ENCODE results near the gene NUBPL.
"Not testable (repeated sequence)": the region's sequence is repeated elsewhere in the genome, so short reads cannot be mapped to it uniquely, and the experiment has no call there.

The NUBPL gene

GRCh38 chr14:31828946-31829868 is 268.0 kb downstream of the NUBPL start:
- Histone ChIP-seq H3K4me1 (ENCODE audit: control insufficient read depth, insufficient read depth, low read length) (no peaks in the 10 kb centered on the region), H3K9me3 (ENCODE audit: control insufficient read depth, insufficient read depth, low read length) (no peaks in the 10 kb centered on the region), H3K27me3 (ENCODE audit: control insufficient read depth, insufficient read depth, low read length) (no peaks in the 10 kb centered on the region), H3K36me3 (ENCODE audit: control insufficient read depth, insufficient read depth, low read length) (no peaks in the 10 kb centered on the region), H3K4me3 (ENCODE audit: low read depth, low read length) (no peak overlapping the region), H3K9ac (ENCODE audit: low read depth, low read length) (no peak overlapping the region)

GRCh38 chr14:31834616-31835015 is 273.4 kb downstream of the NUBPL start:
- Histone ChIP-seq H3K9ac (ENCODE audit: low read depth, low read length) (no peak overlapping the region), H3K27me3 (ENCODE audit: control insufficient read depth, insufficient read depth, low read length) (no peaks in the 10 kb centered on the region), H3K9me3 (ENCODE audit: control insufficient read depth, insufficient read depth, low read length) (no peaks in the 10 kb centered on the region), H3K4me3 (ENCODE audit: low read depth, low read length) (no peak overlapping the region), H3K4me1 (ENCODE audit: control insufficient read depth, insufficient read depth, low read length) (no peaks in the 10 kb centered on the region), H3K36me3 (ENCODE audit: control insufficient read depth, insufficient read depth, low read length) (no peaks in the 10 kb centered on the region)

- no peaks in the 10 kb centered on the region for H3K9me3 ChIP-seq (ENCODE audit: control insufficient read depth, insufficient read depth, low read length)
- H3K36me3 ChIP-seq (ENCODE audit: control insufficient read depth, insufficient read depth, low read length), result no peaks in the 10 kb centered on the region
- no peaks in the 10 kb centered on the region for H3K27me3 ChIP-seq (ENCODE audit: control insufficient read depth, insufficient read depth, low read length)
- H3K4me3 ChIP-seq (ENCODE audit: low read depth, low read length), result no peak overlapping the region
- H3K9ac ChIP-seq (ENCODE audit: low read depth, low read length), result no peak overlapping the region
- H3K4me1 ChIP-seq (ENCODE audit: control insufficient read depth, insufficient read depth, low read length), result no peaks in the 10 kb centered on the region
These were observed 273.8 kb downstream of the NUBPL start for GRCh38 chr14:31835049-31835448.

- Histone ChIP-seq H3K27me3 (ENCODE audit: control insufficient read depth, insufficient read depth, low read length) (no peaks in the 10 kb centered on the region), H3K9ac (ENCODE audit: low read depth, low read length) (no peak overlapping the region), H3K4me1 (ENCODE audit: control insufficient read depth, insufficient read depth, low read length) (no peaks in the 10 kb centered on the region), H3K9me3 (ENCODE audit: control insufficient read depth, insufficient read depth, low read length) (no peaks in the 10 kb centered on the region), H3K4me3 (ENCODE audit: low read depth, low read length) (no peak overlapping the region), H3K36me3 (ENCODE audit: control insufficient read depth, insufficient read depth, low read length) (no peaks in the 10 kb centered on the region)
These were observed 275.8 kb downstream of the NUBPL start for GRCh38 chr14:31837031-31837430.

GRCh38 chr14:31842899-31843298 is 281.7 kb downstream of the NUBPL start:
- Histone ChIP-seq H3K9me3 (ENCODE audit: control insufficient read depth, insufficient read depth, low read length) (no peaks in the 10 kb centered on the region), H3K9ac (ENCODE audit: low read depth, low read length) (no peak overlapping the region), H3K4me1 (ENCODE audit: control insufficient read depth, insufficient read depth, low read length) (no peaks in the 10 kb centered on the region), H3K27me3 (ENCODE audit: control insufficient read depth, insufficient read depth, low read length) (no peaks in the 10 kb centered on the region), H3K36me3 (ENCODE audit: control insufficient read depth, insufficient read depth, low read length) (no peaks in the 10 kb centered on the region), H3K4me3 (ENCODE audit: low read depth, low read length) (no peak overlapping the region)

- Histone ChIP-seq H3K27me3 (ENCODE audit: control insufficient read depth, insufficient read depth, low read length) (no peaks in the 10 kb centered on the region), H3K4me1 (ENCODE audit: control insufficient read depth, insufficient read depth, low read length) (no peaks in the 10 kb centered on the region), H3K4me3 (ENCODE audit: low read depth, low read length) (no peak overlapping the region), H3K9ac (ENCODE audit: low read depth, low read length) (no peak overlapping the region), H3K9me3 (ENCODE audit: control insufficient read depth, insufficient read depth, low read length) (no peaks in the 10 kb centered on the region), H3K36me3 (ENCODE audit: control insufficient read depth, insufficient read depth, low read length) (no peaks in the 10 kb centered on the region)
These were observed 282.3 kb downstream of the NUBPL start for GRCh38 chr14:31843361-31844091.

GRCh38 chr14:31854508-31855075 is 293.4 kb downstream of the NUBPL start:
- H3K9me3 ChIP-seq (ENCODE audit: control insufficient read depth, insufficient read depth, low read length), result no peaks in the 10 kb centered on the region

GRCh38 chr14:31855262-31855661 is 294.1 kb downstream of the NUBPL start:
- no peaks in the 10 kb centered on the region for H3K9me3 ChIP-seq (ENCODE audit: control insufficient read depth, insufficient read depth, low read length)
- H3K9ac ChIP-seq (ENCODE audit: low read depth, low read length), result no peak overlapping the region
- no peak overlapping the region for H3K4me3 ChIP-seq (ENCODE audit: low read depth, low read length)
- H3K27me3 ChIP-seq (ENCODE audit: control insufficient read depth, insufficient read depth, low read length), result no peaks in the 10 kb centered on the region
- H3K36me3 ChIP-seq (ENCODE audit: control insufficient read depth, insufficient read depth, low read length), result no peaks in the 10 kb centered on the region
- H3K4me1 ChIP-seq (ENCODE audit: control insufficient read depth, insufficient read depth, low read length), result no peaks in the 10 kb centered on the region

More at GRCh38 chr14:31854508-31855075, 293.4 kb downstream of the NUBPL start:
- H3K27me3 ChIP-seq (ENCODE audit: control insufficient read depth, insufficient read depth, low read length), result no peaks in the 10 kb centered on the region
- no peak overlapping the region for H3K9ac ChIP-seq (ENCODE audit: low read depth, low read length)
- H3K4me3 ChIP-seq (ENCODE audit: low read depth, low read length), result no peak overlapping the region
- no peaks in the 10 kb centered on the region for H3K4me1 ChIP-seq (ENCODE audit: control insufficient read depth, insufficient read depth, low read length)
- no peaks in the 10 kb centered on the region for H3K36me3 ChIP-seq (ENCODE audit: control insufficient read depth, insufficient read depth, low read length)

- not testable (repeated sequence) for H3K27me3 ChIP-seq (ENCODE audit: control insufficient read depth, insufficient read depth, low read length); H3K4me3 ChIP-seq (ENCODE audit: low read depth, low read length); H3K36me3 ChIP-seq (ENCODE audit: control insufficient read depth, insufficient read depth, low read length); H3K9me3 ChIP-seq (ENCODE audit: control insufficient read depth, insufficient read depth, low read length); H3K4me1 ChIP-seq (ENCODE audit: control insufficient read depth, insufficient read depth, low read length); H3K9ac ChIP-seq (ENCODE audit: low read depth, low read length)
These were observed 294.8 kb downstream of the NUBPL start for GRCh38 chr14:31856003-31856402.

GRCh38 chr14:31858868-31859267 is 297.7 kb downstream of the NUBPL start:
- H3K36me3 ChIP-seq (ENCODE audit: control insufficient read depth, insufficient read depth, low read length), result no peaks in the 10 kb centered on the region
- no peaks in the 10 kb centered on the region for H3K9me3 ChIP-seq (ENCODE audit: control insufficient read depth, insufficient read depth, low read length)
- no peak overlapping the region for H3K9ac ChIP-seq (ENCODE audit: low read depth, low read length)
- H3K27me3 ChIP-seq (ENCODE audit: control insufficient read depth, insufficient read depth, low read length), result no peaks in the 10 kb centered on the region
- H3K4me3 ChIP-seq (ENCODE audit: low read depth, low read length), result no peak overlapping the region
- H3K4me1 ChIP-seq (ENCODE audit: control insufficient read depth, insufficient read depth, low read length), result no peaks in the 10 kb centered on the region

GRCh38 chr14:31864937-31865855 is 304.0 kb downstream of the NUBPL start:
- H3K9me3 ChIP-seq (ENCODE audit: control insufficient read depth, insufficient read depth, low read length), result no peaks in the 10 kb centered on the region
- no peaks in the 10 kb centered on the region for H3K27me3 ChIP-seq (ENCODE audit: control insufficient read depth, insufficient read depth, low read length)
- no peaks in the 10 kb centered on the region for H3K4me1 ChIP-seq (ENCODE audit: control insufficient read depth, insufficient read depth, low read length)
- no peak overlapping the region for H3K9ac ChIP-seq (ENCODE audit: low read depth, low read length)
- no peak overlapping the region for H3K4me3 ChIP-seq (ENCODE audit: low read depth, low read length)
- H3K36me3 ChIP-seq (ENCODE audit: control insufficient read depth, insufficient read depth, low read length), result no peaks in the 10 kb centered on the region

Measured in iPS-15b (cell line).